ENCODE measurements around the gene CDK14. TPM values are rescaled to one million over a fixed set of nuclear protein-coding genes. Genes with fewer than 3 reads are reported as not detected.

The CDK14 gene
- total and polyA plus RNA-seq, 4 donors, result 4.2 to 12.4 (median 7.4) TPM

GRCh38 chr7:91079487-91079886, 483.4 kb downstream of the CDK14 start:
- H3K9ac ChIP-seq (ENCODE audit: low read depth in 1 of 2, low read length in 2 of 2), result no peak overlapping the region
- H3K27ac ChIP-seq (ENCODE audit: low read depth in 1 of 2, low read length in 2 of 2), result no peak overlapping the region
- DNase-seq (ENCODE audit: low spot score), result no peak
- H3K9me3 ChIP-seq (ENCODE audit: control insufficient read depth in 4 of 4, low read length in 3 of 4), result no peaks in the 10 kb centered on the region
- H3K27me3 ChIP-seq (ENCODE audit: control insufficient read depth in 4 of 4, insufficient read depth in 4 of 4, low read length in 3 of 4), result no peaks in the 10 kb centered on the region
- no peaks in the 10 kb centered on the region for H3K36me3 ChIP-seq (ENCODE audit: control insufficient read depth in 4 of 4, insufficient read depth in 3 of 4, low read depth in 1 of 4, low read length in 3 of 4)
- H3K4me3 ChIP-seq (ENCODE audit: low read depth in 1 of 3, low read length in 3 of 3), result no peak overlapping the region
- 70% methylated on average over 3 of the region's 3 CpGs for WGBS
- no peak for TF ChIP-seq JUND (IDR thresholded peaks at IDR 0.05)
- no peak for TF ChIP-seq HNF4A (conservative IDR thresholded peaks at IDR 0.05)
- no peak for TF ChIP-seq FOXA2 (IDR thresholded peaks at IDR 0.05)
- no peak for TF ChIP-seq FOXA1 (IDR thresholded peaks at IDR 0.05)
- no peak for TF ChIP-seq SP1 (IDR thresholded peaks at IDR 0.05)
- TF ChIP-seq GABPA (IDR thresholded peaks at IDR 0.05 in 1 of 2, conservative IDR thresholded peaks at IDR 0.05 in 1 of 2), result no peak
- no peak for TF ChIP-seq TAF1 (conservative IDR thresholded peaks at IDR 0.05)
- no peak for TF ChIP-seq EGR1 (IDR thresholded peaks at IDR 0.05; ENCODE audit: low read depth in 2 of 2)
- TF ChIP-seq, protein P1, sequence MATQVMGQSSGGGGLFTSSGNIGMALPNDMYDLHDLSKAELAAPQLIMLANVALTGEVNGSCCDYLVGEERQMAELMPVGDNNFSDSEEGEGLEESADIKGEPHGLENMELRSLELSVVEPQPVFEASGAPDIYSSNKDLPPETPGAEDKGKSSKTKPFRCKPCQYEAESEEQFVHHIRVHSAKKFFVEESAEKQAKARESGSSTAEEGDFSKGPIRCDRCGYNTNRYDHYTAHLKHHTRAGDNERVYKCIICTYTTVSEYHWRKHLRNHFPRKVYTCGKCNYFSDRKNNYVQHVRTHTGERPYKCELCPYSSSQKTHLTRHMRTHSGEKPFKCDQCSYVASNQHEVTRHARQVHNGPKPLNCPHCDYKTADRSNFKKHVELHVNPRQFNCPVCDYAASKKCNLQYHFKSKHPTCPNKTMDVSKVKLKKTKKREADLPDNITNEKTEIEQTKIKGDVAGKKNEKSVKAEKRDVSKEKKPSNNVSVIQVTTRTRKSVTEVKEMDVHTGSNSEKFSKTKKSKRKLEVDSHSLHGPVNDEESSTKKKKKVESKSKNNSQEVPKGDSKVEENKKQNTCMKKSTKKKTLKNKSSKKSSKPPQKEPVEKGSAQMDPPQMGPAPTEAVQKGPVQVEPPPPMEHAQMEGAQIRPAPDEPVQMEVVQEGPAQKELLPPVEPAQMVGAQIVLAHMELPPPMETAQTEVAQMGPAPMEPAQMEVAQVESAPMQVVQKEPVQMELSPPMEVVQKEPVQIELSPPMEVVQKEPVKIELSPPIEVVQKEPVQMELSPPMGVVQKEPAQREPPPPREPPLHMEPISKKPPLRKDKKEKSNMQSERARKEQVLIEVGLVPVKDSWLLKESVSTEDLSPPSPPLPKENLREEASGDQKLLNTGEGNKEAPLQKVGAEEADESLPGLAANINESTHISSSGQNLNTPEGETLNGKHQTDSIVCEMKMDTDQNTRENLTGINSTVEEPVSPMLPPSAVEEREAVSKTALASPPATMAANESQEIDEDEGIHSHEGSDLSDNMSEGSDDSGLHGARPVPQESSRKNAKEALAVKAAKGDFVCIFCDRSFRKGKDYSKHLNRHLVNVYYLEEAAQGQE (IDR thresholded peaks at IDR 0.05), result no peak
- TF ChIP-seq ZBTB33 (IDR thresholded peaks at IDR 0.05), result no peak
- TF ChIP-seq, protein P2, sequence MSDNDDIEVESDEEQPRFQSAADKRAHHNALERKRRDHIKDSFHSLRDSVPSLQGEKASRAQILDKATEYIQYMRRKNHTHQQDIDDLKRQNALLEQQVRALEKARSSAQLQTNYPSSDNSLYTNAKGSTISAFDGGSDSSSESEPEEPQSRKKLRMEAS (IDR thresholded peaks at IDR 0.05), result no peak
- no peak for TF ChIP-seq RXRA (IDR thresholded peaks at IDR 0.05)
- H3K4me1 ChIP-seq (ENCODE audit: control insufficient read depth in 4 of 4, insufficient read depth in 4 of 4, low read length in 3 of 4), result no peaks in the 10 kb centered on the region

GRCh38 chr7:91080351-91080750, 484.2 kb downstream of the CDK14 start:
- Histone ChIP-seq H3K9ac (ENCODE audit: low read depth in 1 of 2, low read length in 2 of 2) (no peak overlapping the region), H3K27ac (ENCODE audit: low read depth in 1 of 2, low read length in 2 of 2) (no peak overlapping the region), H3K4me3 (ENCODE audit: low read depth in 1 of 3, low read length in 3 of 3) (no peak overlapping the region), H3K4me1 (ENCODE audit: control insufficient read depth in 4 of 4, insufficient read depth in 4 of 4, low read length in 3 of 4) (no peaks in the 10 kb centered on the region), H3K36me3 (ENCODE audit: control insufficient read depth in 4 of 4, insufficient read depth in 3 of 4, low read depth in 1 of 4, low read length in 3 of 4) (peaks cover 0 to 2% (median 0%) of the 10 kb centered on the region in 4 donors), H3K27me3 (ENCODE audit: control insufficient read depth in 4 of 4, insufficient read depth in 4 of 4, low read length in 3 of 4) (no peaks in the 10 kb centered on the region), H3K9me3 (ENCODE audit: control insufficient read depth in 4 of 4, low read length in 3 of 4) (no peaks in the 10 kb centered on the region)
- no peak for DNase-seq (ENCODE audit: low spot score)
- TF ChIP-seq NR2F2 (IDR thresholded peaks at IDR 0.05) (no peak), CTCF (IDR thresholded peaks at IDR 0.05; ENCODE audit: low read depth, low read length, missing input control) (no peak), GABPA (IDR thresholded peaks at IDR 0.05 in 1 of 2, conservative IDR thresholded peaks at IDR 0.05 in 1 of 2) (no peak), JUND (IDR thresholded peaks at IDR 0.05) (no peak), EGR1 (IDR thresholded peaks at IDR 0.05; ENCODE audit: low read depth in 2 of 2) (no peak), SP1 (IDR thresholded peaks at IDR 0.05) (no peak), TAF1 (conservative IDR thresholded peaks at IDR 0.05) (no peak), YY1 (IDR thresholded peaks at IDR 0.05) (no peak), HNF4G (IDR thresholded peaks at IDR 0.05) (no peak), RAD21 (IDR thresholded peaks at IDR 0.05) (no peak), FOXA1 (IDR thresholded peaks at IDR 0.05) (no peak)
- TF ChIP-seq, protein P2 (IDR thresholded peaks at IDR 0.05), result no peak
- TF ChIP-seq, protein P3, sequence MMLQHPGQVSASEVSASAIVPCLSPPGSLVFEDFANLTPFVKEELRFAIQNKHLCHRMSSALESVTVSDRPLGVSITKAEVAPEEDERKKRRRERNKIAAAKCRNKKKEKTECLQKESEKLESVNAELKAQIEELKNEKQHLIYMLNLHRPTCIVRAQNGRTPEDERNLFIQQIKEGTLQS (IDR thresholded peaks at IDR 0.05), result no peak
- TF ChIP-seq, protein P1 (IDR thresholded peaks at IDR 0.05), result no peak
- WGBS, result 91% methylated on average over 3 of the region's 3 CpGs
